Tibial nerve (tissue), 4 donors: Measurements from ENCODE around the gene PNCK. TPM values are rescaled to one million over a fixed set of nuclear protein-coding genes. Genes with fewer than 3 reads are reported as not detected.
A peak's percentile ranks its signal among the peaks of the same experiment; 100 is the strongest.

Experiments used
- DNase-seq, 2 donors: peaks; one replicate each; pipeline ENCODE4 v3.0.0-alpha.2; 2019; ENCODE audit warnings: low spot score in 2 of 2
- H3K27ac ChIP-seq, 4 donors: fragments of 200-600 bp; sonication (generic) in 3 of 4; one replicate each; pipeline ENCODE4 v1.5.1; 2017 to 2019; ENCODE audit warnings: mild to moderate bottlenecking in 1 of 4
- H3K27me3 ChIP-seq, 2 donors: fragments of 200-600 bp; sonication (generic) in 1 of 2; one replicate each; pipeline versions ENCODE4 v1.5.1 to v1.6.0; 2017 to 2019
- H3K36me3 ChIP-seq, 3 donors: fragments of 200-600 bp; sonication (generic); one replicate each; pipeline ENCODE4 v1.5.1; 2018 to 2019
- H3K4me1 ChIP-seq, 4 donors: fragments of 200-600 bp; sonication (generic) in 3 of 4; one replicate each; pipeline ENCODE4 v1.5.1; 2017 to 2019
- H3K4me3 ChIP-seq, 4 donors: fragments of 200-600 bp; sonication (generic) in 3 of 4; one replicate each; pipeline ENCODE4 v1.5.1; 2017 to 2019; ENCODE audit warnings: mild to moderate bottlenecking in 1 of 4, moderate library complexity in 1 of 4
- H3K9me3 ChIP-seq, 4 donors: fragments of 200-600 bp; sonication (generic) in 3 of 4; one replicate each; pipeline ENCODE4 v1.5.1; 2017 to 2019
- CTCF ChIP-seq, 5 experiments: fragments of 200-600 bp in 3 of 5; fragments of 450-650 bp in 2 of 5; sonication (generic) in 3 of 5; IDR thresholded peaks; one replicate each; pipeline ENCODE4 v1.5.1; 2016 to 2019; ENCODE audit warnings: antibody characterized with exemption in 5 of 5, mild to moderate bottlenecking in 3 of 5, moderate library complexity in 2 of 5
- EP300 ChIP-seq, 2 donors: sonication (generic); formaldehyde crosslinking; IDR thresholded peaks; one replicate each; pipeline ENCODE4 v1.6.1; 2017; ENCODE audit warnings: antibody characterized with exemption in 2 of 2, mild to moderate bottlenecking in 1 of 2
- POLR2A ChIP-seq, 2 donors: fragments of 450-650 bp; IDR thresholded peaks; one replicate each; pipeline ENCODE4 v1.6.1; 2017; ENCODE audit warnings: antibody characterized with exemption in 2 of 2, mild to moderate bottlenecking in 2 of 2, moderate library complexity in 2 of 2
- WGBS, 2 donors: methylation state at CpG; one replicate each; pipeline ENCODE4 v1.1.5; 2018; 5-methylcytosine and 5-hydroxymethylcytosine counted together
- total RNA-seq, 4 donors: library from RNA; depleted of rRNA; stranded (reverse); fragments of >200 nt; gene quantifications; one replicate each; pipeline ENCODE4 v1.1.0, GENCODE V29; 2016

PNCK gene
- total RNA-seq, 4 donors from 2014 or later, result 0.63 to 4.5 (median 3.6) TPM; not detected in 1

GRCh38 chrX:153646620-153647373 is 26.8 kb downstream of the PNCK start, which contains the start of gene DUSP9:
DUSP9 (plus strand) TSS chrX:153647203; CDS start chrX:153647954, 751 bp downstream.
- H3K27me3 ChIP-seq, result peaks cover 0 to 78% of the 10 kb centered on the region in 2 donors
- H3K4me3 ChIP-seq, result peak within 1 kb of the TSS in 2 of 4 donors; percentile 12 to 29
- WGBS, 2 donors, result 33 to 43% methylated on average over 5 to 21 of the region's 53 CpGs

GRCh38 chrX:153645921-153646488 is 27.6 kb downstream of the PNCK start:
- H3K4me3 ChIP-seq, result no peak overlapping the region
- TF ChIP-seq CTCF (IDR thresholded peaks at IDR 0.05), result no peak
- no peak for TF ChIP-seq POLR2A (IDR thresholded peaks at IDR 0.05)
- no peak for TF ChIP-seq EP300 (IDR thresholded peaks at IDR 0.05)
- H3K36me3 ChIP-seq, result no peaks in the 10 kb centered on the region
- DNase-seq, result no peak
- no peak overlapping the region for H3K27ac ChIP-seq
- H3K27me3 ChIP-seq, result peaks cover 0 to 80% of the 10 kb centered on the region in 2 donors
- 69 to 70% methylated on average over 8 to 10 of the region's 10 CpGs for WGBS, 2 donors
- H3K4me1 ChIP-seq, result peaks cover 0 to 39% (median 8%) of the 10 kb centered on the region in 4 donors
- no peaks in the 10 kb centered on the region for H3K9me3 ChIP-seq

More at GRCh38 chrX:153646620-153647373, 26.8 kb downstream of the PNCK start, which contains the start of gene DUSP9:
- H3K4me1 ChIP-seq, result peaks cover 0 to 39% (median 7%) of the 10 kb centered on the region in 4 donors
- TF ChIP-seq CTCF (IDR thresholded peaks at IDR 0.05), result no peak
- TF ChIP-seq POLR2A (IDR thresholded peaks at IDR 0.05), result no peak
- TF ChIP-seq EP300 (IDR thresholded peaks at IDR 0.05), result no peak
- H3K9me3 ChIP-seq, result no peaks in the 10 kb centered on the region
- H3K27ac ChIP-seq, result no peak within 1 kb of the TSS
- no peak for DNase-seq
- H3K36me3 ChIP-seq, result no peaks in the 10 kb centered on the region

- peaks cover 0 to 39% (median 8%) of the 10 kb centered on the region in 4 donors for H3K4me1 ChIP-seq
- H3K36me3 ChIP-seq, result no peaks in the 10 kb centered on the region
- no peak for DNase-seq
- 50 to 69% methylated on average over 3 to 6 of the region's 6 CpGs for WGBS, 2 donors
- no peak overlapping the region for H3K4me3 ChIP-seq
- no peaks in the 10 kb centered on the region for H3K9me3 ChIP-seq
- H3K27me3 ChIP-seq, result peaks cover 0 to 88% of the 10 kb centered on the region in 2 donors
- H3K27ac ChIP-seq, result no peak overlapping the region
- TF ChIP-seq POLR2A (IDR thresholded peaks at IDR 0.05), result no peak
- TF ChIP-seq CTCF (IDR thresholded peaks at IDR 0.05), result no peak
- no peak for TF ChIP-seq EP300 (IDR thresholded peaks at IDR 0.05)
Observed at GRCh38 chrX:153645151-153645550, 28.5 kb downstream of the PNCK start.

- WGBS, 2 donors, result 20 to 24% methylated on average over 1 to 20 of the region's 46 CpGs
- no peak for DNase-seq
- Histone ChIP-seq H3K27me3 (peaks cover 0 to 88% of the 10 kb centered on the region in 2 donors), H3K4me1 (peaks cover 0 to 39% (median 8%) of the 10 kb centered on the region in 4 donors), H3K36me3 (no peaks in the 10 kb centered on the region), H3K4me3 (no peak overlapping the region), H3K9me3 (no peaks in the 10 kb centered on the region), H3K27ac (no peak overlapping the region)
- TF ChIP-seq EP300 (IDR thresholded peaks at IDR 0.05) (no peak), POLR2A (IDR thresholded peaks at IDR 0.05) (no peak), CTCF (IDR thresholded peaks at IDR 0.05) (no peak)
Observed at GRCh38 chrX:153644356-153645125, 29.1 kb downstream of the PNCK start.
